HEK293 (cell line): ENCODE results near the gene B3GNT4.

ENCODE experiments used
- KLF16 ChIP-seq: fragments of 450-650 bp; formaldehyde crosslinking; IDR thresholded peaks from 2 replicates; pipeline ENCODE4 v1.5.1; 2017; ENCODE audit warnings: missing biosample characterization, missing genetic modification characterization
- REPIN1 ChIP-seq: fragments of 450-650 bp; formaldehyde crosslinking; IDR thresholded peaks from 2 replicates; pipeline ENCODE4 v1.5.1; 2017; ENCODE audit warnings: missing biosample characterization, missing genetic modification characterization, low read depth
- ZBTB21 ChIP-seq: fragments of 450-650 bp; formaldehyde crosslinking; IDR thresholded peaks from 2 replicates; pipeline ENCODE4 v1.5.1; 2017; ENCODE audit warnings: missing biosample characterization, missing genetic modification characterization
- ZIC2 ChIP-seq: fragments of 450-650 bp; formaldehyde crosslinking; IDR thresholded peaks from 2 replicates; pipeline ENCODE4 v1.5.1; 2016; ENCODE audit warnings: missing biosample characterization, missing genetic modification characterization
- ZNF146 ChIP-seq: fragments of 450-650 bp; formaldehyde crosslinking; IDR thresholded peaks from 2 replicates; pipeline ENCODE4 v1.5.1; 2016; ENCODE audit warnings: missing biosample characterization, missing genetic modification characterization
- ZNF214 ChIP-seq: fragments of 450-650 bp; formaldehyde crosslinking; IDR thresholded peaks from 2 replicates; pipeline ENCODE4 v1.5.1; 2017; ENCODE audit warnings: missing biosample characterization, mild to moderate bottlenecking, missing genetic modification characterization, borderline replicate concordance
- ZNF274 ChIP-seq, 2 experiments: fragments of 200-500 bp in 1 of 2; fragments of 450-650 bp in 1 of 2; sonication (Bioruptor generic) in 1 of 2; formaldehyde crosslinking in 1 of 2; IDR thresholded peaks; 2 replicates each; pipeline versions ENCODE4 v1.5.1 to v1.6.1; 2014 to 2016; ENCODE audit warnings: borderline replicate concordance in 1 of 2, inconsistent platforms in 1 of 2, low read length in 1 of 2, missing biosample characterization in 1 of 2, missing genetic modification characterization in 1 of 2
- ZNF350 ChIP-seq: fragments of 450-650 bp; formaldehyde crosslinking; IDR thresholded peaks from 2 replicates; pipeline ENCODE4 v1.5.0; 2017; ENCODE audit warnings: missing biosample characterization, mild to moderate bottlenecking, missing genetic modification characterization
- ZNF549 ChIP-seq: fragments of 450-650 bp; IDR thresholded peaks from 2 replicates; pipeline ENCODE4 v1.5.1; 2018; ENCODE audit warnings: missing biosample characterization, missing genetic modification characterization, mild to moderate bottlenecking, inconsistent platforms, moderate library complexity
- ZNF747 ChIP-seq: fragments of 450-650 bp; formaldehyde crosslinking; IDR thresholded peaks from 2 replicates; pipeline ENCODE4 v1.5.1; 2016; ENCODE audit warnings: missing biosample characterization, missing genetic modification characterization
- ZSCAN30 ChIP-seq: fragments of 450-650 bp; IDR thresholded peaks from 2 replicates; pipeline ENCODE4 v1.5.1; 2018; ENCODE audit warnings: missing biosample characterization, mild to moderate bottlenecking, missing genetic modification characterization, moderate library complexity
- TF ChIP-seq, protein P1 (sequence below): fragments of 450-650 bp; formaldehyde crosslinking; IDR thresholded peaks from 2 replicates; pipeline ENCODE4 v1.5.1; 2016; ENCODE audit warnings: missing biosample characterization, missing genetic modification characterization

DNA sequence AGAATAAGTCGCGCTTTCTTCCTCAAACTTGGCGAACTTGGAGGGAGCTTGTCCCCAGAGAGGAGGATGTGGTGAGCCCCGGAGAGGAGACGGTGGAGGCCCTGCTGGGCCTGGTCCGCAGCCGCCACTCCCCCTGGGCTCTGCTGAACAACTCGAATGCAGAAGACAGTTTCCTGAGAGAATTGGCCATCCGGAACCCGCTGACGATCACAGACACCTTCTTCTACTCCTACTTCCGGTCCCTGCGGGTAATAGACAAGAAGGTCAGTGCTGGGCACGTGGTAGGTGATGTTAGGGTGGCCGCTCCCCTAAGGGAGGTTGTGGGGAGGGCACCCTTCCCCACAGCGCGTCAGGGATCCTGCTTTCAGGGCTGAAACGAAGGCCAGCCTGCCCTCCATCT lies 19.0 kb upstream of the B3GNT4 start:
- TF ChIP-seq ZNF747 (tag by site-specific recombination) (no peak), REPIN1 (tag by site-specific recombination) (no peak), ZNF350 (no peak), ZBTB21 (tag by site-specific recombination) (no peak), ZNF274 (IDR thresholded peaks at IDR 0.05; ENCODE audit: low read length) (no peak), ZNF274 (tag by site-specific recombination; IDR thresholded peaks at IDR 0.05; ENCODE audit: borderline replicate concordance) (no peak), ZNF549 (tag by site-specific recombination) (no peak), ZNF214 (tag by site-specific recombination) (no peak), ZNF146 (no peak), ZIC2 (tag by site-specific recombination) (no peak), ZSCAN30 (tag by site-specific recombination) (no peak), KLF16 (tag by site-specific recombination) (no peak)
- TF ChIP-seq, protein P1, sequence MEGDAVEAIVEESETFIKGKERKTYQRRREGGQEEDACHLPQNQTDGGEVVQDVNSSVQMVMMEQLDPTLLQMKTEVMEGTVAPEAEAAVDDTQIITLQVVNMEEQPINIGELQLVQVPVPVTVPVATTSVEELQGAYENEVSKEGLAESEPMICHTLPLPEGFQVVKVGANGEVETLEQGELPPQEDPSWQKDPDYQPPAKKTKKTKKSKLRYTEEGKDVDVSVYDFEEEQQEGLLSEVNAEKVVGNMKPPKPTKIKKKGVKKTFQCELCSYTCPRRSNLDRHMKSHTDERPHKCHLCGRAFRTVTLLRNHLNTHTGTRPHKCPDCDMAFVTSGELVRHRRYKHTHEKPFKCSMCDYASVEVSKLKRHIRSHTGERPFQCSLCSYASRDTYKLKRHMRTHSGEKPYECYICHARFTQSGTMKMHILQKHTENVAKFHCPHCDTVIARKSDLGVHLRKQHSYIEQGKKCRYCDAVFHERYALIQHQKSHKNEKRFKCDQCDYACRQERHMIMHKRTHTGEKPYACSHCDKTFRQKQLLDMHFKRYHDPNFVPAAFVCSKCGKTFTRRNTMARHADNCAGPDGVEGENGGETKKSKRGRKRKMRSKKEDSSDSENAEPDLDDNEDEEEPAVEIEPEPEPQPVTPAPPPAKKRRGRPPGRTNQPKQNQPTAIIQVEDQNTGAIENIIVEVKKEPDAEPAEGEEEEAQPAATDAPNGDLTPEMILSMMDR (tag by site-specific recombination), result no peak
